Sciatic nerve (tissue), 2 donors: ENCODE measurements around the gene BCAR3. TPM values are rescaled to one million over a fixed set of nuclear protein-coding genes. Genes with fewer than 3 reads are reported as not detected.

Experiments used
- ATAC-seq: fragments of 200-7000 bp; cut with Tn5 transposase; one replicate; pipeline ENCODE4 v1.9.1; 2020; ENCODE audit warnings: mild to moderate bottlenecking, moderate library complexity
- DNase-seq: peaks from one replicate; pipeline ENCODE4 v3.0.0-alpha.2; 2020; ENCODE audit warnings: low spot score
- intact Hi-C: fragments of 100-400 bp; cut with DNase I; formaldehyde crosslinking; loops from one replicate; pipeline ENCODE4 v1.14.2; 2022
- total RNA-seq: library from RNA; stranded (reverse); fragmentation: NEBNext Ultra II Directional; extraction: Animal tissue kit (Norgen Biotek cat#: 25700); gene quantifications from one replicate; pipeline ENCODE4 v1.2.1, GENCODE V29; 2021
- donor health status: DM: no; HTN: no; CAD: no.
- donor health status: DM: no; HTN: no; CAD: no.

Gene BCAR3
- total RNA-seq, 1 donor from 2014 or later, result 35.9 TPM

GRCh38 chr1:93549811-93550210, 131.8 kb downstream of the BCAR3 start:
- ATAC-seq (no peak), DNase-seq (no peak)
- intact Hi-C loops, result no loop called here

GRCh38 chr1:93549131-93549530, 132.5 kb downstream of the BCAR3 start:
- no peak for ATAC-seq
- intact Hi-C loops, result no loop called here
- DNase-seq, result no peak

GRCh38 chr1:93546162-93546863, 135.3 kb downstream of the BCAR3 start:
- no peak for ATAC-seq
- intact Hi-C loops, result no loop called here
- DNase-seq, result no peak

- no peak for DNase-seq
- intact Hi-C loops, result no loop called here
- no peak for ATAC-seq
Measured at GRCh38 chr1:93542398-93542797, 139.2 kb downstream of the BCAR3 start.

GRCh38 chr1:93541045-93541444, 140.6 kb downstream of the BCAR3 start:
- DNase-seq (no peak), ATAC-seq (no peak)
- intact Hi-C loops, result no loop called here

- no peak for ATAC-seq
- intact Hi-C loops, result no loop called here
Measured at GRCh38 chr1:93537924-93538323, 143.7 kb downstream of the BCAR3 start.

GRCh38 chr1:93537396-93537795, 144.2 kb downstream of the BCAR3 start:
- DNase-seq (no peak), ATAC-seq (no peak)
- intact Hi-C loops, result no loop called here

More at GRCh38 chr1:93537924-93538323, 143.7 kb downstream of the BCAR3 start:
- DNase-seq, result no peak

GRCh38 chr1:93533677-93534076, 148.0 kb downstream of the BCAR3 start:
- ATAC-seq (no peak), DNase-seq (no peak)
- intact Hi-C loops, result no loop called here

GRCh38 chr1:93532780-93533378, 148.8 kb downstream of the BCAR3 start:
- intact Hi-C loops, result no loop called here
- no peak for ATAC-seq
- no peak for DNase-seq

GRCh38 chr1:93531193-93531592, 150.4 kb downstream of the BCAR3 start:
- intact Hi-C loops, result no loop called here
- ATAC-seq (no peak), DNase-seq (no peak)

GRCh38 chr1:93528412-93528811, 153.2 kb downstream of the BCAR3 start:
- no peak for ATAC-seq
- intact Hi-C loops, result no loop called here
- DNase-seq, result no peak

- DNase-seq (no peak), ATAC-seq (no peak)
- intact Hi-C loops, result no loop called here
Measured at GRCh38 chr1:93526431-93526830, 155.2 kb downstream of the BCAR3 start.

- intact Hi-C loops, result no loop called here
- DNase-seq, result no peak
Measured at GRCh38 chr1:93525431-93525830, 156.2 kb downstream of the BCAR3 start.

GRCh38 chr1:93522721-93523120, 158.9 kb downstream of the BCAR3 start:
- ATAC-seq, result no peak
- intact Hi-C loops, result no loop called here

More at GRCh38 chr1:93525431-93525830, 156.2 kb downstream of the BCAR3 start:
- no peak for ATAC-seq

GRCh38 chr1:93521618-93522017, 160.0 kb downstream of the BCAR3 start:
- DNase-seq (no peak), ATAC-seq (no peak)
- intact Hi-C loops, result no loop called here

More at GRCh38 chr1:93522721-93523120, 158.9 kb downstream of the BCAR3 start:
- DNase-seq, result no peak

- DNase-seq (no peak), ATAC-seq (no peak)
- intact Hi-C loops, result no loop called here
Measured at GRCh38 chr1:93519199-93519829, 162.3 kb downstream of the BCAR3 start.

GRCh38 chr1:93518516-93518915, 163.1 kb downstream of the BCAR3 start:
- no peak for DNase-seq
- no peak for ATAC-seq
- intact Hi-C loops, result no loop called here

GRCh38 chr1:93516164-93516563, 165.5 kb downstream of the BCAR3 start:
- DNase-seq, result no peak
- intact Hi-C loops, result no loop called here
- ATAC-seq, result no peak
